ENCODE results near the gene OSCAR.

The OSCAR gene

GRCh38 chr19:54094426-54095000, 6.1 kb downstream of the OSCAR start:
- no peak for DNase-seq (ENCODE audit: low read depth in 2 of 2)

- DNase-seq (ENCODE audit: low read depth in 2 of 2): no peak
These were observed 16.2 kb downstream of the OSCAR start for GRCh38 chr19:54084410-54084809.

- no peak for DNase-seq (ENCODE audit: low read depth in 2 of 2)
These were observed 19.6 kb downstream of the OSCAR start, which contains the start of gene TARM1 for GRCh38 chr19:54081032-54081431. Gene TARM1, minus strand, starts transcription at chr19:54081365. Its CDS starts 25 bp downstream, at chr19:54081340.

GRCh38 chr19:54077334-54077733, 23.3 kb downstream of the OSCAR start:
- no peak for DNase-seq (ENCODE audit: low read depth in 2 of 2)

GRCh38 chr19:54074851-54075250, 25.8 kb downstream of the OSCAR start:
- DNase-seq (ENCODE audit: low read depth in 2 of 2): no peak

GRCh38 chr19:54073829-54074228, 26.8 kb downstream of the OSCAR start:
- DNase-seq (ENCODE audit: low read depth in 2 of 2): no peak

GRCh38 chr19:54069470-54069869, 31.1 kb downstream of the OSCAR start:
- DNase-seq (ENCODE audit: low read depth in 2 of 2): no peak

- DNase-seq (ENCODE audit: low read depth in 2 of 2): no peak
These were observed 37.1 kb downstream of the OSCAR start, which contains the start of gene VSTM1 for GRCh38 chr19:54063350-54064116. Gene VSTM1, minus strand, starts transcription at chr19:54063897. Its CDS starts 120 bp downstream, at chr19:54063777.

GRCh38 chr19:54062643-54063042, 38.0 kb downstream of the OSCAR start:
- DNase-seq (ENCODE audit: low read depth in 2 of 2): no peak

GRCh38 chr19:54047616-54048015, 53.0 kb downstream of the OSCAR start:
- no peak for DNase-seq (ENCODE audit: low read depth in 2 of 2)

GRCh38 chr19:54045771-54046170, 54.8 kb downstream of the OSCAR start:
- DNase-seq (ENCODE audit: low read depth in 2 of 2): no peak
